Lower leg skin (tissue), 3 donors: ENCODE data around the gene CST8.

ENCODE experiments used
- POLR2A ChIP-seq, 2 donors: fragments of 450-650 bp; IDR thresholded peaks; one replicate each; pipeline ENCODE4 v1.6.1; 2016 to 2017; ENCODE audit warnings: antibody characterized with exemption in 2 of 2, mild to moderate bottlenecking in 1 of 2, moderate library complexity in 1 of 2
- TF ChIP-seq, protein P1 (sequence below), 3 donors: fragments of 450-650 bp; IDR thresholded peaks; one replicate each; pipeline ENCODE4 v1.5.1; 2016; ENCODE audit warnings: antibody characterized with exemption in 3 of 3, mild to moderate bottlenecking in 3 of 3, moderate library complexity in 2 of 3

- TF ChIP-seq, protein P1, sequence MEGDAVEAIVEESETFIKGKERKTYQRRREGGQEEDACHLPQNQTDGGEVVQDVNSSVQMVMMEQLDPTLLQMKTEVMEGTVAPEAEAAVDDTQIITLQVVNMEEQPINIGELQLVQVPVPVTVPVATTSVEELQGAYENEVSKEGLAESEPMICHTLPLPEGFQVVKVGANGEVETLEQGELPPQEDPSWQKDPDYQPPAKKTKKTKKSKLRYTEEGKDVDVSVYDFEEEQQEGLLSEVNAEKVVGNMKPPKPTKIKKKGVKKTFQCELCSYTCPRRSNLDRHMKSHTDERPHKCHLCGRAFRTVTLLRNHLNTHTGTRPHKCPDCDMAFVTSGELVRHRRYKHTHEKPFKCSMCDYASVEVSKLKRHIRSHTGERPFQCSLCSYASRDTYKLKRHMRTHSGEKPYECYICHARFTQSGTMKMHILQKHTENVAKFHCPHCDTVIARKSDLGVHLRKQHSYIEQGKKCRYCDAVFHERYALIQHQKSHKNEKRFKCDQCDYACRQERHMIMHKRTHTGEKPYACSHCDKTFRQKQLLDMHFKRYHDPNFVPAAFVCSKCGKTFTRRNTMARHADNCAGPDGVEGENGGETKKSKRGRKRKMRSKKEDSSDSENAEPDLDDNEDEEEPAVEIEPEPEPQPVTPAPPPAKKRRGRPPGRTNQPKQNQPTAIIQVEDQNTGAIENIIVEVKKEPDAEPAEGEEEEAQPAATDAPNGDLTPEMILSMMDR (IDR thresholded peaks at IDR 0.05) = no peak
- no peak for TF ChIP-seq POLR2A (IDR thresholded peaks at IDR 0.05)
Observed at GRCh38 chr20:23530937-23531567, 40.1 kb downstream of the CST8 start.
